ENCODE measurements around the gene ALKBH3.
A peak's percentile ranks its signal among the peaks of the same experiment; 100 is the strongest.

The ALKBH3 gene

GRCh38 chr11:43941257-43941994 is 60.8 kb downstream of the ALKBH3 start:
- no peak for DNase-seq (ENCODE audit: low spot score)

DNA sequence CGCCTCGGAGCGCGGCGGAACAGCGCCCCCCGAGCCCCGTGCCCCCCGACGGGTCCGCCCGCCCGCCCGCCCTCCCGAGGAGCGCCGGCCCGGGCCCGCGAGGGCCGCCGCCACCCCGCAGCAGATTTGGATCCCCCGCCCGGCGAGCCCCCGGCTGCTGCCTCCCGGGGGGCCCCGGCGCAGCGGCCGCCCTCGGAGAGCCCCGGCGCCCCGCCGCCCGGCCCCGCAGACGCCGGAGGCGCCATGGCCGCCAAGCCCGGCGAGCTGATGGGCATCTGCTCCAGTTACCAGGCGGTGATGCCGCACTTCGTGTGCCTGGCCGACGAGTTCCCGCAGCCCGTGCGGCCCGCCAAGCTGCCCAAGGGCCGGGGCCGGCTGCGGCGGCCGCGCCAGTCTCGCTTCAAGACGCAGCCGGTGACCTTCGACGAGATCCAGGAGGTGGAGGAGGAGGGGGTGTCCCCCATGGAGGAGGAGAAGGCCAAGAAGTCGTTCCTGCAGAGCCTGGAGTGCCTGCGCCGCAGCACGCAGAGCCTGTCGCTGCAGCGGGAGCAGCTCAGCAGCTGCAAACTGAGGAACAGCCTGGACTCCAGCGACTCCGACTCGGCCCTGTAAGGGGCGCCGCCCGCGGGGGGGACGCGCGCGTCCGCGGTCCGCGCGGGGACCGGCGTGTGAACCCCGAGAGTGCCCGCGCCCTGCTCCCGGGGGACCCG is 62.2 kb downstream of the ALKBH3 start:
- DNase-seq (ENCODE audit: low spot score), result peak; percentile 54

GRCh38 chr11:43943372-43943930 is 62.8 kb downstream of the ALKBH3 start:
- no peak for DNase-seq (ENCODE audit: low spot score)

DNA sequence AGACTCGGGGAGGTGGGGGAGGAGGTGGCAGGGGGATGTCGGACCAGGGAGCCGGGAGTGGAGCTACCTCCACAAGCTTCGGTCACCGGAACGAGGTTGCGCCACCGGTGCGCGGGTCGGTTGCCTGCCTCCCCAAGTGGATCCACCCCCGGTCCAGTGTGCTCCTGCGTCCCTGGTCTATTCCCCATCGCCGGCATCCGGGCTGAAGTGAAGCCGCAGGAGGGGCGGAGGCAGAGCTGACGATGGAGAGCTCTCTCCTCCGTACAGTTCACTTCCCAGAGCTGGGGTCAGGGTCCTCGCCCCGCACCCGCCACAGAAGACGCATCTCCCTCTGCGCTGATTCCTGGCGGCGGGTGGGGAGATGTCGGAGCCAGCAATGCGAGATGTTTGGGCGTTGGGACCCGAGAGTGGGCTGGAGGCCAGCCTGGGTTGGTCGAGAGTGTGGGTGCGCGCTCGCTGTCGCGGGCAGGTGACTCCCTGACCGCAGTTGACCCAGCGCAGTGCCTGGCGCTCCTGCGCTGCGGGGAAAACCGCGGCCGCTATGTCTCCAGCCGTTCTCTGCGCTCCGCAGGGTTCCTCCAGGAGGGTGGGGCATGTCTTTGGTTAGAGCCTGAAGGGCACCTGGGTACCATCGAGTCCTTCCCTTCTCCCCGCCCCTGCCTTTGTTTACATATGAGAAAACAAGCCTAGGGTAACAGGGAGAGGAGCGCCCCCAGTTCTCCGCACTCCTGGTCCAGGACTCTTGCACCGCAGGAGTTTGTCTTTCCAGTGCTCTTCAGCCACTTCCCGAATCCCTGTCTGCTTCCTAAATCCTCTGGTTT is 63.5 kb downstream of the ALKBH3 start:
- DNase-seq (ENCODE audit: low spot score), result no peak

DNA sequence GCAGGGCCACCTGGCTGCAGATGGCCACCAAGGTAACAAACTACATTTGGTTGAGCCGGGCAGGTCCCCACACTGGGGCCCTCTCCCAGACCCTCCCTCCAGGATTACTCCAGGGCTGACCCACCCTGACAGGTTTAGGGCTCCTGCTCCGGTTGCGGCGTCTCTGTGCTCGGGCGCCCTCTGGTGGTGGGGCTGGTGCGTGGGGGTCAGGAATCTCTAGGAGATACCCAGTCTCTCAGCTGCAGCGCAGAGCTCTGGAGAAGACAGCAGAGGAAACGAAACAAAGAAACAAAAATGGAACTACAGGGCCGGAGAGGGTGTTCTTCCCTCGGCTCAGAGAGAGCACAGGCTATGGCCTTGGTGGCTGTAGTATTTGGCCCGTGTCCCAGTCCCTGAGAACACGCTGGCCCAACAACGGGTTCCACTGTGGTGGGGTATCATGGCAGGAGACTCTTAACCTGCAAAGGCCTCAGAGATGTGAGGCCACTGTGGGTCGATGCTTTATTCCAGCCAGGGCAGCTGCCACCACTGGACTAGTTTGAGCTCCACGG is 64.2 kb downstream of the ALKBH3 start:
- peak; percentile 82 for DNase-seq (ENCODE audit: low spot score)

GRCh38 chr11:43947003-43947500 is 66.4 kb downstream of the ALKBH3 start:
- no peak for DNase-seq (ENCODE audit: low spot score)

DNA sequence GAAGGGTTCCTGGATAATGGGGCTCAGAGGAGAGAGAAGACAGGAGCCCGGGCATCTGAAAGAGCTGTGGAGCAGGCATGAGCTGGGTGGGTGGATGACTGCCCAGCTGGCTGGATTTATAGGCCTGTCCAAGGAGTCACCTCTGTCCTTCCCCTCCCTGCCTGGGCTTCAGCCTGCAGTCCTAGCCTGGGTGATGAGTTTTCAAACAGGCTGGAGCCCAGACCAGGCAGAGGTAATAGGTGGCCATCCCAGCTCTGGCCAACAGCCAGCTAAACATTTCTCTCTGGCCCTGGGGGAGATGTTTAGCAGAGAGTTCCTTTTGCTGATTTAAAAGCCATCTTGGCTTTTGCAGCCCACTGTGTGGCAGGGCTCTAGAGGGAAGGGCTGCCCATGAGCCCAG is 67.2 kb downstream of the ALKBH3 start:
- no peak for DNase-seq (ENCODE audit: low spot score)

DNA sequence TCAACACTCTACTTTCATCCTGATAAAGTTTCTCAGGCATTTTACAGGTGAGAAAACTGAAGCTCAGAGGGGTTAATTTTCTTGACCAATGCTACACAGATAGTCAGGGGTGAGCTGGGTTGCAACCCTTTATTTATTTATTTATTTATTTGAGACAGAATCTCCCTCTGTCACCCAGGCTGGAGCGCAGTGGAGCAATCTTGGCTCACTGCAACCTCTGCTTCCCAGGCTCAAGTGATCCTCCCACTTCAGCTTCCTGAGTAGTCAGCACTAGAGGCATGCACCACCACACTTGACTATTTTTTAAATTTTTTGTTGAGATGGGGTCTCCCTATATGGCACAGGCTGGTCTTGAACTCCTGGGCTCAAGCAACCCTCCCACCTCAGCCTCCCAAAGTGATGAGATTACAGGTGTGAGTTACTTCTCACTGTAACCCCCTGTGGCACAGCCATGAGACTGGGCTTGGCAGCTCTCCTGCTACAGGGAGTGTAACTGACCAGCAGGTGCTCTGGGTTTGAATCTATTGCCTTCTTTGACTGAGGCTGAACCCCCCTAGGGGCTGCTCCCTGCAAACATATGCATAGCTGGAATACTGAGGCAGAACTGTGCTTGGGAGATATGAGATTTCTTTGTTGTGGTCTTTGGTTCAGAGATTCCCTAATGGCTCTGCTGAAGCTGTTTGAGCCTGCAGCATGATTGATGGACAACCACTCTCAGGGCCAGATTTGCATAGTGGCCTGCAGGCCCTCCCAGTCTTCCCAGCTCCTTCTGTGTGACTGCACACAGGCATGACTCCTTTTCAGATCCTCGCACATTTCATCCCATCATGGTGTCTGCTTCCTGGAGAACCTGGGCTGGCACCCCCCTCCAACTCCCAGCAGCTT is 68.0 kb downstream of the ALKBH3 start:
- no peak for DNase-seq (ENCODE audit: low spot score)

- no peak for DNase-seq (ENCODE audit: low spot score)
Observed at GRCh38 chr11:43950311-43950855, 69.8 kb downstream of the ALKBH3 start.

DNA sequence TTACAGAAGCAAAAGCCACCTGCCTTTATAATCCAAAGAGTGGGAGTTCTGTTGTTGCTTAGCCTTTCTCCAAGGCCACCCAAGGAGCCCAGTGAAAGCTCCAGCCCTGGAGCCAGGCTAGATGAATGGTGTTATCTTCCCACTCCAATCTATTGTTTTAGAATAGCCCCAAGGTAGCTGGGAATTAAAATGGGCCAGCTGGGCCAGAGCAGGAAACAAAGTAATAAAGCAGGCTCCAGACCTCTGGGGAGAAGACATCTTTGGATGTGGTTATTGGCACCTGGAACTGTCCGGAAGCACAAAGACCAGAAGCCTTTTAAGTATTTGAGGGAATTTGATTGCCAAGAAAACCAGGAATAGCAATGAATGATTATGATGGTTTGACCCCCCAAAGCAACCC is 70.6 kb downstream of the ALKBH3 start:
- no peak for DNase-seq (ENCODE audit: low spot score)

DNA sequence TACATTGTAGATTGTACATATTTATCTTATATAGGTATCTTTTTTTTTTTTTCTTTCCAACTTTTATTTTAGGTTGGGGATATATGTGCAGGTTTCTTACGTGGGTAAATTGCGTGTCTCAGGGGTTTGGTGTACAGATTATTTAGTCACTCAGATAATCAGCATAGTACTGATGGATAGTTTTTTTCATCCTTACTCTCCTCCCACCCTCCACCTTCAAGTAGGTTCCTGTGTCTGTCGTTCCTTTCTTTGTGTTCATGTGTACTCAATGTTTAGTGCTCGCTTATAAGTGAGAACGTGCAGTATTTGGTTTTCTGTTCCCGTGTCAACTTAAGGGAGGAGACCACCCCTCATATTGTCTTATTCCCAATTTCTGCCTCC is 71.4 kb downstream of the ALKBH3 start:
- no peak for DNase-seq (ENCODE audit: low spot score)

DNA sequence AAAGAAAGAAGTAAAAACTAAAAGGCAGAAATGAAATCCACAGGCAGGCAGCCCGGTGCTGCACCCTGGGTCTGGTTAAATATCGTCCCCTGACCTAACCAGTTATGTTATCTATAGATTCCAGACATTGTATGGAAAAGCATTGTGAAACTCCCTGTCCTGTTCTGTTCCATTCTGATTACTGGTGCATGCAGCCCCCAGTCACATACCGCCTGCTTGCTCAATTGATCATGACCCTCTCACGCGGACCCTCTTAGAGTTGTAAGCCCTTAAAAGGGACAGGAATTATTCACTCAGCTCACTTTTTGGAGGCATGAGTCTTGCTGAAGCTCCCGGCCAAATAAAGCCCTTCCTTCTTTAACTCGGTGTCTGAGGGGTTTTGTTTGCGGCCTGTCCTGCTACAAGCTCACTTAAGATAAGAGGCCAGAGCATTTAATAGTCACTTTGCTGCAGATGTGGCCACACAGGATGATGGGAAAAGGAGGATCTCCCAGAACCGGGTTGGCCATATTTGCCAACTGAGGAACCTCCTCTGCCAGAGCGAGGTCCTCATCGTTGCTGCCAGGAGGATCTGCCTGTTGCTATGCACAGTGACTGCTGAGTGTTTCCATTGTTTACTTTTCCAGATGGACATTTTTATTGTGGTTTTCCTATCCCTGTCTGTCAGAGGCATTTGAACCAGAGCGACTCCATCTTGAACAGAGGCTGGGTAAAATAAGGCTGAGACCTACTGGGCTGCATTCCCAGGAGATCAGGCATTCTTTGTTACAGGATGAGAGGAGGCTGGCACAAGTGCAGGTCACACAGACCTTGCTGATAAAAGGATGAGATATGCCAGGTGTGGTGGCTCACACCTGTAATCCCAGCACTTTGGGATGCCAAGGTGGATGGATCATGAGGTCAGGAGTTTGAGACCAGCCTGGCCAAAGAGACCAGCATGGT is 72.0 kb downstream of the ALKBH3 start:
- no peak for DNase-seq (ENCODE audit: low spot score)

DNA sequence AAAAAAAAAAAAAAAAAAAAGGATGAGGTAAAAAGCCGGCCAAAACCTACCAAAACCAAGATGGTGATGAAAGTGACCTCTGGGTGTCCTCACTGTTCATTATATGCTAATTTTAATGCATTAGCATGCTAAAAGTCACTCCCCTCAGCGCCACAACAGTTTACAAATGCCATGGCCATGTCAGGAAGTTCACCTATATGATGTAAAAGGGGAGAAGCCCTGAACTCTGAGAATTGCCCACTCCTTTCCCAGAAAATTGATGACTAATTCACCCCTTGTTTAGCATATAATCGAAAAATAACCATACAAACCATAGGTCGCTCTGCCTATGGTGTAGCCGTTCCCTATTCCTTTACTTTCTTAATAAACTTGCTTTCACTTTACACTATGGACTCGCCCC is 72.9 kb downstream of the ALKBH3 start:
- no peak for DNase-seq (ENCODE audit: low spot score)

DNA sequence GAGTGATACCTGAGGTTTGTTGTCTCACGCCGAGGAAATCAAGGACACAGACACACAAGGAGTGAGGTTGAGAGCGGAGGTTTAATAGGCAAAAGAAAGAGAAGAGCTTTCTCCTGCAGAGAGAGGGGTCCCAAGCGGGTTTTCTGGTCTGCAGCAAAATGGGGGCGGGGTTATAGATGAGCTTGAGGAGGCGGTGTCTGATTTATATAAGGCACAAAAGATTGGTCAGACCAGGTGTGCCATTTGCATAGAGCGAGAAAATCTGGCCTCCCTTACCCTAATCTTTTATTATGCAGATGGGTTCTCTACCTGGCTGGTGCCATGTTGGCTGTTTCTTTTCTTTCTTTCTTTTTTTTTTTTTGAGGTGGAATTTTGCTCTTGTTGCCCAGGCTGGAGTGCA is 73.6 kb downstream of the ALKBH3 start:
- DNase-seq (ENCODE audit: low spot score), result no peak

DNA sequence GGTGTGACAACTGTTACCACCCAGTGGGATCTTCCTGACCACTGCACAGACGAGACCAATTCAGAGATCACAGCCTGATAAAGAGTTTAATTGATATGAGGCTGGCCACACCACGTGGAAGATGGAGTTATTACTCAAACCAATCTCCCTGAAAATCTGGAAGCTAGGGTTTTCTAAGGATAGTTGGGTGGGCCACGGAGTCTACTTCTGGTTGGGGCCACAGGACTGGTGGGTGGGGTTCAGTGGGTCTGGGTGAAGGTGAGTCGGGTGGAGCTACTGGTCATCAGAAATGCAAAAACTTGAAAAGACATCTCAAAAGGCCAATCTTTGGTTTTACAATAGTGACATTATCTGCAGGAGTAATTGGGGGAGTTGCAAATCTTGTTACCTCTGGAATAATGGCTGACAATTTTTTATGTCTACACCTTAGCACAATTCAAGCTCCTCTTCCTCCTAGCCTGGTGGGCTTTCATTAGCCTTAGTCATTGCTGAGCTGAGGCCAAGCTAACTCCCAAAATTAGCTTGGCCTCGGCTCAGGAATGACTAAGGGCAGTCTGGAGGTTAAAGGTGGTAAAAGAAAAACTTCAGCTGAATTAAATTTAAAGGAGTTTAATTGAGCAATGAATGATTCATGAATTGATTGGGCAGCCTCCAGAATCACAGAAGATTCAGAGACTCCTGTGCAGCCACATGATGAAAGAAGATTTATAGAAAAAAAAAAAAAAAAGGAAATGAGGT is 74.9 kb downstream of the ALKBH3 start:
- DNase-seq (ENCODE audit: low spot score), result no peak

DNA sequence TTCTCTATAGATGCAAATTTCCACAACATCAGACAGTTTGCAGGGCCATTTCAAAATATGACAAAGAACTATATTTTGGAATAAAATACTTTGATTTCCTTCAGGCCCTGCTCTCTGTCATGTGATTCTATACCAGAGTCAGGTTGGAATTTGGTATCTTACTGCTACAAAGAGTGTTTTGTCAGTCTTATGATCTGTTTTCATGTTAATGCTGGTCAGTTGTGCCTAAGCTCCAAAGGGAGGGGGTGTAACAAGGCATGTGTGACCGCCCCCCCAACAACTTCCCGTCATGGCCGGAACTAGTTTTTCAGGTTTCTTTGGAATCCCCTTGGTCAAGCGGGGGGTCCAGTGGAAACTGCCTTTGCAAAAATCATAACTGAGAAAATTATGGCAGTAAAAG is 76.9 kb downstream of the ALKBH3 start:
- no peak for DNase-seq (ENCODE audit: low spot score)

DNA sequence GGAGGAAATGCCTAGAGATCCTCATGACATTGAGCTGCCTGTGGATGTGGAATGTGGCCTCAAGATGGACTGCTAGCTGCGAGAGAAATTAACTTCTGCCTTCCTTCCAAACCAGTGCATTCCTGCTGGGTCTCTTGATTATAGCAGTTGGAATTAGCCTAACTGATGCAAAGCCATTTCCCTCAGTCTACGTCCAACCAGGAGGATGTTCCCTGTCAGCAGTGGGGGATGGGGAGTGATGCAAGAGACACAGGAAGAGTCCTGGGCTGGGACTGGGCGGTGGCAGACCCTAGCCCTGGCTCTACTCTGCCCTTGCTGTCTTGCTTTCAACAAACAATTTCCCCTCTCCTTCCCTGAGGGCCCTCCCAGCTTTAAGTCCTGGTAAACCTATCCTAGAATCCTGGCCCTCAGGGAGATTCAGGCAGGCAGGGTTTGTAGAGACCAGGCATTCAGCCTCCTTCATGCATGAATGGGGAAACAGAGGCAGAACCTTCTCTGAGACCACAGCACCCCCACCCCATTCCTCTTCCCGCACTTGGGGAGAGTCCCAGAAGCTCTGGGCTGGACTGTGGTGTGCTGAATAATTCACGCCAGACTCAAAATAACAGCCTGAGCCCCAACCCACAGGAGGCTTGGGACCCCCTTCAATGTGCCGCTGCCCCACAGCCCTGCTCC is 78.8 kb downstream of the ALKBH3 start:
- no peak for DNase-seq (ENCODE audit: low spot score)

Measured in iPS-NIHi11 (cell line).